ENCODE data around the gene SLC44A5.

DNA sequence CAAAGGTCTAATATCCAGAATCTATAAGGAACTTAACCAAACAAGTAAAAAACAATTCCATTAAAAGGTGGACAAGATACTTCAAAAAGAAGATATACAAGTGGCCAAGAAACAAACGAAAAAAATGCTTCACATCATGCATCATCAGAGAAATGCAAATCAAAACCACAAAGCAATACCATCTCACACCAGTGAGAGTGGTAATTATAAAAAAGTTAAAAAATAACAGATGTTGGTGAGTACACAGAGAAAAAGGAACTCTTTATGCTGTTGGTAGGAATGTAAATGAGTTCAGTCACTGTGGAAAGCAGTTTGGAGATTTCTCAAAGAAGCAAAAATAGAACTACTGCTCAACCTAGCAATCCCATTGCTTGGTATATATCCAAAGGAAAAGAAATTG is 218.6 kb downstream of the SLC44A5 start:
- TF ChIP-seq POLR2AphosphoS5 (IDR thresholded peaks at IDR 0.05): no peak
- no peak for TF ChIP-seq CTCF (IDR thresholded peaks at IDR 0.05)
- no peak for TF ChIP-seq EP300 (IDR thresholded peaks at IDR 0.05)
- no peak for TF ChIP-seq POLR2A (IDR thresholded peaks at IDR 0.05)

All from suprapubic skin (tissue), 4 donors.